Left ventricle myocardium inferior (tissue), 1 donor: ENCODE data around the gene SLC19A2. TPM values are rescaled to one million over a fixed set of nuclear protein-coding genes. Genes with fewer than 3 reads are reported as not detected.
"Not testable (repeated sequence)": the region's sequence is repeated elsewhere in the genome, so short reads cannot be mapped to it uniquely, and the experiment has no call there.

Experiments used
- DNase-seq: peaks from one replicate; pipeline ENCODE4 v3.0.0-alpha.2; 2020
- H3K27ac ChIP-seq: fragments of 200-600 bp; replicated peaks from 2 replicates; pipeline ENCODE4 v1.8.0; 2021
- H3K27me3 ChIP-seq: fragments of 200-600 bp; 2 replicates; pipeline ENCODE4 v1.8.0; 2021; ENCODE audit warnings: low read depth
- H3K36me3 ChIP-seq: fragments of 200-600 bp; 2 replicates; pipeline ENCODE4 v1.8.0; 2021
- H3K4me1 ChIP-seq: fragments of 200-600 bp; 2 replicates; pipeline ENCODE4 v1.8.0; 2021
- H3K4me3 ChIP-seq: fragments of 200-600 bp; 2 replicates; pipeline ENCODE4 v1.8.0; 2021; ENCODE audit warnings: mild to moderate bottlenecking, moderate library complexity
- H3K9me3 ChIP-seq: fragments of 200-600 bp; replicated peaks from 2 replicates; pipeline ENCODE4 v1.8.0; 2021
- CTCF ChIP-seq: fragments of 200-600 bp; IDR thresholded peaks from 2 replicates; pipeline ENCODE4 v1.8.0; 2021; ENCODE audit warnings: antibody characterized with exemption, mild to moderate bottlenecking, borderline replicate concordance
- intact Hi-C: fragments of 100-400 bp; cut with micrococcal nuclease; formaldehyde crosslinking; loops from one replicate; pipeline ENCODE4 v1.11.0; 2022
- total RNA-seq: library from RNA; stranded (reverse); fragmentation: NEBNext Ultra II Directional; extraction: Animal tissue kit (Norgen Biotek cat#: 25700); gene quantifications from one replicate; pipeline ENCODE4 v1.2.1, GENCODE V29; 2021
- donor health status: DM: no; HTN: yes; CAD: no; lungs with severe emphysema.

Gene SLC19A2
- total RNA-seq, 1 donor from 2014 or later = 16.6 TPM

- Histone ChIP-seq H3K36me3 (no peaks in the 10 kb centered on the region), H3K4me1 (peaks cover 18% of the 10 kb centered on the region), H3K9me3 (no peaks in the 10 kb centered on the region), H3K27me3 (no peaks in the 10 kb centered on the region), H3K27ac (no peak overlapping the region), H3K4me3 (no peak overlapping the region)
- DNase-seq = no peak
- TF ChIP-seq CTCF = no peak
- intact Hi-C loops = no loop called here
These were observed 21.7 kb upstream of the SLC19A2 start for GRCh38 chr1:169507413-169507812.

GRCh38 chr1:169503601-169504000, 17.9 kb upstream of the SLC19A2 start:
- H3K9me3 ChIP-seq, H3K27me3 ChIP-seq, H3K4me3 ChIP-seq, intact Hi-C loops, H3K27ac ChIP-seq, H3K4me1 ChIP-seq, DNase-seq, H3K36me3 ChIP-seq: not testable (repeated sequence)

- intact Hi-C loops = loop anchor here (10.0 kb wide), 1 partner anchor 65 kb away; no protein-coding TSS in a partner anchor
- no peak for DNase-seq
- peaks cover 5% of the 10 kb centered on the region for H3K27me3 ChIP-seq
- no peaks in the 10 kb centered on the region for H3K9me3 ChIP-seq
- H3K27ac ChIP-seq = no peak overlapping the region
- no peak overlapping the region for H3K4me3 ChIP-seq
- no peak for TF ChIP-seq CTCF
- H3K4me1 ChIP-seq = peaks cover 9% of the 10 kb centered on the region
- H3K36me3 ChIP-seq = no peaks in the 10 kb centered on the region
These were observed 14.1 kb upstream of the SLC19A2 start for GRCh38 chr1:169499807-169500206.

- no peaks in the 10 kb centered on the region for H3K9me3 ChIP-seq
- no peak overlapping the region for H3K27ac ChIP-seq
- intact Hi-C loops = loop anchor here (10.0 kb wide), 1 partner anchor 63 kb away; no protein-coding TSS in a partner anchor
- peaks cover 5% of the 10 kb centered on the region for H3K27me3 ChIP-seq
- TF ChIP-seq CTCF = no peak
- H3K36me3 ChIP-seq = no peaks in the 10 kb centered on the region
- no peak for DNase-seq
- no peak overlapping the region for H3K4me3 ChIP-seq
- peaks cover 9% of the 10 kb centered on the region for H3K4me1 ChIP-seq
These were observed 11.6 kb upstream of the SLC19A2 start for GRCh38 chr1:169497317-169497716.

GRCh38 chr1:169495916-169496315, 10.2 kb upstream of the SLC19A2 start:
- intact Hi-C loops = loop anchor here (10.0 kb wide), 1 partner anchor 61 kb away; no protein-coding TSS in a partner anchor
- H3K27me3 ChIP-seq = peaks cover 5% of the 10 kb centered on the region
- no peak overlapping the region for H3K4me3 ChIP-seq
- no peak for DNase-seq
- H3K36me3 ChIP-seq = no peaks in the 10 kb centered on the region
- peaks cover 9% of the 10 kb centered on the region for H3K4me1 ChIP-seq
- no peak overlapping the region for H3K27ac ChIP-seq
- H3K9me3 ChIP-seq = no peaks in the 10 kb centered on the region
- TF ChIP-seq CTCF = no peak

- peaks cover 9% of the 10 kb centered on the region for H3K4me1 ChIP-seq
- TF ChIP-seq CTCF = no peak
- intact Hi-C loops = loop anchor here (10.0 kb wide), 1 partner anchor 60 kb away; no protein-coding TSS in a partner anchor
These were observed 9.5 kb upstream of the SLC19A2 start for GRCh38 chr1:169495046-169495775.

More at GRCh38 chr1:169495046-169495775, 9.5 kb upstream of the SLC19A2 start:
- DNase-seq = no peak
- H3K36me3 ChIP-seq = no peaks in the 10 kb centered on the region
- H3K27me3 ChIP-seq = peaks cover 5% of the 10 kb centered on the region
- no peaks in the 10 kb centered on the region for H3K9me3 ChIP-seq
- no peak overlapping the region for H3K27ac ChIP-seq
- H3K4me3 ChIP-seq = no peak overlapping the region
